CD4-positive, alpha-beta T cell treated with Interleukin-15 for 1 hour (primary cell): Measurements from ENCODE around the gene EPB41L4A.
"Not testable (repeated sequence)": the region's sequence is repeated elsewhere in the genome, so short reads cannot be mapped to it uniquely, and the experiment has no call there.

Experiments
- DNase-seq: peaks from one replicate; pipeline ENCODE4 v3.0.0-alpha.2; 2020

Gene EPB41L4A

DNA sequence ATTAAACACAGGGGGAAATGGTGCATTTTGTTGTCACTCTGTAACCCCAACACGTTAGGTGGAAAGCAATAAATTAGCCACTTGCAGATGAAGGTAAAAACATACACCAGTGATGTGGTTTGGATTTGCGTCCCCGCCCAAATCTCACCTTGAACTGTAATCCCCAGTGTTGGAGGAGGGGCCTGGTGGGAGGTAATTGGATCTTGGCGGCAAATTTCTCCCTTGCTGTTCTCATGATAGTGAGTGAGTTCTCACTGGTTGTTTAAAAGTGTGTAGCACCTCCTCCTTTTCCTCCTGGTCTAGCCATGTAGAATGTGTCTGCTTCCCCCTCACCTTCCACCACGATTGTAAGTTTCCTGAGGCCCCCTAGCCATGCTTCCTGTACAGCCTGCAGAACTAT, 17.2 kb downstream of the EPB41L4A start:
- no peak for DNase-seq

DNA sequence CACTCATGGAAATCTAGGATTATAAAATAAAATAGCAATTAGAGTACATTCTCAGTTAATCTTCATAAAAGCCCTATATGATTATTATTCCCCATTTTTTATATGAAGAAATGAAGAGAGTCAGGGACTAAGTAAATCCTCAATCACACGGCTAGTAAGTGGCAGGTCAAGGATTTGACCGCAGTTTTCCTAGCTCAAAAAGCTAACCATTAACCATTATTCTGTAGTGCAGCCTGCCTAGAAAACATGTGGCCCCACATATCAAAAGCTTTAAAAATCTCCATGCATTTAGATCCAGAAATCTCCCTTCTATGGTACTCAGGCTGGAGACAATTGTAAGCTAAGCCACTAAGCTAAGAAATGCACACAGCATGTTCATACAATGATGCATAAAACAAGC, 21.4 kb downstream of the EPB41L4A start:
- DNase-seq: no peak

DNA sequence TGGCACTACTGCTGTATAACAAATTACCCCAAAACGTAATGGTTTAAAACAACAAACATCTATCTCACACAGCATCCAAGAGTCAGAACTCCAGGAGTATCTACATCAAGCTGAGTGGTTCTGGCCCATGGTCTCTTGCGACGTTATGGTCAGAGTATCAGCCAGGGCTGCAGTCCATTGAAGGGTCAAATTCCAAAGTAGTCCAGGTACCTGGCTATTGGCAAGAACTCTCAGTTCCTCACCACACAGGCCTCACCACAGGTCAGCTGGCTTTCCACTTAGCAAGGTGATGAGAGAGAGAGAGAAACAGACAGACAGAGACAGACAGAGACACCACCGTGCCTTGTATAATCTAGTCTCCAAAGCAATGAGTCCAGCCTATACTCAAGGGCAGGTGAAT, 22.6 kb downstream of the EPB41L4A start:
- DNase-seq: no peak

DNA sequence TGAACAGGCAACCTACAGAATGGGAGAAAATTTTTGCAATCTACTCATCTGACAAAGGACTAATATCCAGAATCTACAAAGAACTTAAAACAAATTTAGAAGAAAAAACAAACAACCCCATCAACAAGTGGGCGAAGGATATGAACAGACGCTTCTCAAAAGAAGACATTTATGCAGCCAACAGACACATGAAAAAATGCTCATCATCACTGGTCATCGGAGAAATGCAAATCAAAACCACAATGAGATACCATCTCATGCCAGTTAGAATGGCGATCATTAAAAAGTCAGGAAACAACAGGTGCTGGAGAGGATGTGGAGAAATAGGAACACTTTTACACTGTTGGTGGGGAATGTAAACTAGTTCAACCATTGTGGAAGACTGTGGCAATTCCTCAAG, 23.8 kb downstream of the EPB41L4A start:
- not testable (repeated sequence) for DNase-seq

DNA sequence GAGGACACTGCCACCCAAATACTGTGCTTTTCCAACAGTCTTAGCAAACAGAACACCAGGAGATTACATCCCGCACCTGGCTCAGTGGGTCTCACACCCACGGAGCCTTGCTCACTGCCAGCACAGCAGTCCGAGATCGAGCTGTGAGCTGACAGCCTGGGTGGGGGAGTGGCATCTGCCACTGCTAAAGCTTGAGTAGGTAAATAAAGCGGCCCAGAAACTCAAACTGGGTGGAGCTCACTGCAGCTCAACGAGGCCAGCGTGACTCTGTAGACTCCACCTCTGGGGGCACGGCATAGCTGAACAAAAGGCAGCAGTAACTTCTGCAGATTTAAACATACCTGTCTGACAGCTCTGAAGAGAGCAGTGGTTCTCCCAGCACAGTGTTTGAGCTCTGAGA, 28.8 kb downstream of the EPB41L4A start:
- DNase-seq: no peak

DNA sequence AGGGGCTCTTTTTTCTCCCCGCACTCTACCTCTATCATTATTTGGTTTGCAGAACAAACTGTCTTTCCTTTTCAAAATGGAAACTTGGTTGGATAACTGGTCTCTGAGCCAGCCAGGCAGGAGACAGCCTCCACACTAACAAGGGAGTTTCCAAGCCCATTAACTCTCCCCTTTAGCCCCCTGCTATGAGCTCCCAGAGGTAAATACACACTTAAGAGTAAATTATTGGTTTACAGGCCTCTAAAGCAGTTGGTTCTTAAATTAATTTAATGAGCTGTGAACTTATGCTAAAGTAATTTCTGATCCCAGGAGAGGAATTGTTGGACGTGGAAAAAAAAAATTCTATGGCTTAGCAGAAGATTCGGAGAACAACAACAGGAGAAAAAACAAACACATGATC, 30.3 kb downstream of the EPB41L4A start:
- no peak for DNase-seq

DNA sequence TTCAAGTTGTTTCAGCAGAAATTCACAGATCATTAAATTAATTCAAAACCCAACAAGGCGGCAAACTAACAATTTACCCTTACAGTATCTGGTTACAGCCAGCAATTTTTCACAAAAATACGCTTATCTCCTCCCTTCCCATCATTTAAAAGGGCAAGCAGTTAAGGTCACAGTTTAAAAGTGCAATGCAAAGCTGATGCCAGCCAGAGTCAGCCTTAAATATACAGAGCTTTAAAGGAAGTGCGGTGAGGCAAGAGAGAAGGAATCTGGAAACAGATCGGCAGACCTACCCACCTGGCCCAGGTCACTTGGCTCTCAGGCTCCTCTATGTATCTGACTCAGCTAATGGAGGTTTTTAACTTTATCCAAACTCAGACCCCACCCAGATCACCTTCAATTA, 31.0 kb downstream of the EPB41L4A start:
- DNase-seq: no peak

DNA sequence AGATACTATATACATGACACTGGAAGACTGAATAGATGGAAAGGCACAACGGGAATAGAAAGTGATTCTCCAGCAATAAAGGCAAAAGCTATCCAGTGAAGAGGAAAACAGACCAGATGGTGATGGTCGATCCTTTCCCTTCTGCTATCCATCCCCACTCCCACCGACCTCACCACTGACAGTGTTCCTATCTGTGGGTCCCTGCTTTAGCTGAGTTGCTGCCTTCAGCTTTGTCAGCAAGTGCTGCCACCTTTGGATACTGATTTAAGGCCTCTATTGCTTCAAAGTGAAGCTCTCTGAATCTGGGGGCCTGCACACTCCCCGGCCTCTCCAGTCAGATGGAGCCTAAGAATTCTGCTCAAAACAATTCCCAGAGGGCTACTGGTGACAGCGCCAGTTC, 32.3 kb downstream of the EPB41L4A start:
- DNase-seq: no peak

DNA sequence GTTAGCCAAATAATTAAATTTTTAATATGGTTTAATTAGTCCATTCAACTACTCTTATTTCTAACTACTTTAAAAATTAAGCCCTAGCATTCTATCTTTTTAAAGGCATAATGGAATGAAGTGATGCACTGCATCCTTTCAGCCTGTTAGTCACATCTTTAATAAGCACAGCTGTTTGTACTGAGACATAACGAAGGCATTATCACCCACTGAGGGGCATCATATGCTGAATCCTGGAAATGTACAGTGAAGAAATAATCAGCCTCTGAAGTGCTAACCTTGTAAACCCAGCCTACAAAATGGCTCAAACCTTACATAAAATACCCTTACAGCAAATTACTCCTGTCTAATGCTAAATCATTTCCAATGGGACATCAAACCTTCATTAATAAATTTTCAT, 33.1 kb downstream of the EPB41L4A start:
- no peak for DNase-seq

DNA sequence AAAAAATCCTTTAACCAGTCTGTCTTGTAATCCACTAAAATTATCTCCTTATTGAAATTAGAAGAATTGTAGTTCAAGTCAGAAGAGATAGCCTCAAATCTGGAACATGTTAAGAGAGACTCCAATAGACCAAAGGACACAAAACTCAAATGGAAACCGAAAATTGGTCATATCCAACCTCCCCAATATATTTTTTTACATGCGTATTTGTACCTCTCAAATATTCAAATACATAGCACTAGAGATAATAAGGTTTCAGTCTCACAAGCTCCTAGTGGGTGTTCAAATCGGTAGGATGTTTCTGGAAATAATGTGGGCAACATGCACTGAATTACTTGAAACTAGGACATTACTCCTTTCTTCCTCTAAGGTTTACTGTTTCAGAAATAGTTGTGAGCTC, 33.5 kb downstream of the EPB41L4A start:
- DNase-seq: no peak

DNA sequence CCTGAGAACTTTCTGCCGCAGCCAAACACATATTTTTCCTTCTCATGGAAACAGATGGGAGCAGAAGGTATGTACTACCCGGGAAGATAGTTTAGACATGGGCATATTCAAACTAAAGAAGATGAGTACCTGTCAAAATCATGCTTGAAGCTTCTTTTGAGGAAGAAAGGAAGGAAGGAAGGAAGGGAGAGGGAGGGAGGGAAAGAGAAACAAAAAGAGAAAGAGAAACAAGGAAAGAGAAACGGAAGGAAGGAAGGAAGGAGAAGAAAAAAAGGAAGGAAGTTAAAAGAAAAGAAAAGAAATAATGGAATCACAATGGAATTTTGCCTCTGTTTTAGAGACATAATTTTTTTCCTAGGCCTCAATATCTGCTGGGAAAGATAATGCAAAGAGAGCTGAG, 34.6 kb downstream of the EPB41L4A start:
- DNase-seq: no peak

DNA sequence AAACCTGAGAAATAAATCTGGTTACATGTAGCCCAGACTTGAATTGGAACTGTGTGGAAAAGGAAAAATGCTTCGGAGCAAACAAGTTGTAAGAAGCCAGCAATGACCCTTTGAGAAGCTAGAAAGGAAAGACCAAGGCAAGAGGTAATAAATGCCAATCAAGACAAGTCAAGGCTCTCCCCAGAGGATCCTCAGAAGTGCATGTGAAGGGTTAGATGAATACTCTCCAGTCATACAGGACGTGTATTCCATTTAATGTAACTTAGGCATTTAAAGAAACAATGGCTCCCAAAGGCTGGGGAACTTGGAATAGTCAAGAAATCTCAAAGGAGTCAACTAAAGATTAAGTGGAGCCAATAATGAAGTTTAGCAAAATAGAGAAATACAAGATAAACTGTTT, 36.2 kb downstream of the EPB41L4A start:
- DNase-seq: no peak

DNA sequence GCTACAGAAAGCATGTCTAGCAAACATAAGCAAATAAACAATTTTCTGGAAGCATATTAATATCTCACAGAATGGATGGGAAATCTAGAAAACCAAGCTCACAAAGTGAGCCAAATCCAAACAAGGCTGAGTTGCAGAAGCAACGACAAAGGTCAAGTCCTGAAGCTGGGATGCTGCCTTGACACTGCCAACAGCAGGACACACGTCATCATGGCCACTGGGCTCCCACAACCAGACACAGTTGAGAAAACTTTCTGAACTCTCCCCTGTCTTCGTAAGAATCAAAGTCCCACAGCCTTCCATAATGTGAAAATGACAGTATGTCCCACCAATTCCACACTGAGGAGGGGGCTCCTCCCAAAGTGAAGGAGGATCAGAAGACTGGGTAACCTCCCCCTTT, 37.6 kb downstream of the EPB41L4A start:
- no peak for DNase-seq

DNA sequence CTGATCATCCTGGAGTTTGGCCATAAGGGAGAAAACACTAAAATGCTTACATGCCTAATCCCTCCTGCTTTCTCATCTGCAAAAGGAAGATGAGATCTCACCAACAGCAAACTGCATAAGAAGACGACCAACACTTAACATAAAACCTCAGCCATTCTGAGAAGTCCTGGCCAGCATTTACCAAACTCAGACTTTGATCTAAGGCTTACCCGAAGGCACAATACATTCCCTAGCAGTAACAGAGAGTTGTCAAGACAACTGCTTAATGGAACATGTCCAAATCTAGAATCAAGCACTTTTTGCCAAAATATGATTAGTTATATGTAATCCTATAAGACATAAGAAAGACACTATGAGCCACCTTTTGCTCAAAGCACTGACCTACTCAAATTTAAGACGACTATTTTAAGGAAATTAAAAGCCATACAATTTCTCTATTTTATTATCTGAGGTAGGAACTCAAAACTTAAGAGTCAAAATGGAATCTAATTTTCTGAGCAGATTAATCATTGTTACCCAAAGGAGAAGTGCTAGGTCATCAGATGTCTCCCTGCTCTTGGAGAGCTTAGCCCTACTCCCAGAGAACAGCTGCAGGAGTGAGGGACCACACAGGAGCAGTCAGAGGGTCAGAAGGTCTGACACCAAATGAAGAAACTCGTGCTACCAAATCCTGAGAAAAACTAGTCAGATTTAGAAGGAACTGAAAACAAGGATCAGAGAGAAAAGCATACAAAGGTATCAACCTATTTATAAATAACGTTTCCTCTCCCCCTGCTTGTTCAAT, 39.3 kb downstream of the EPB41L4A start:
- no peak for DNase-seq

DNA sequence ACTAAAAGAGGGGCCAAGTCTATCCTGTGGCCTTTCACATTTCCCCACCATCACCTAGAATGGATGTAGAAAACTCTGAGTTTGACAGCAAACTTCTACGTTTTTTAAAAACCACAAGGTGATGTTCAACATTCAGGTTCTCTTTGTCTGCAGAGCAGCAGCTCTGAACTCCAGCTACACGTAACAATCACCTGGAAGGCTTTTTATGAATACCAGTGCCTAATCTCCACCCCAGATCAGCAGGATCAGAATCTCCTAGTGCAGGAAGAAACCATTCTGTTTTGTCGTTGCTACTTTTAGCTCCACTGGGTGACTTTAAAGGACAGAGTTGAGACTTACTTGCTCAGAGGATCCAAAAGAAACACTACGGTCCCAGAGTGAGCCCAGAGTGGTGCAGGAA, 44.3 kb downstream of the EPB41L4A start:
- DNase-seq: no peak

DNA sequence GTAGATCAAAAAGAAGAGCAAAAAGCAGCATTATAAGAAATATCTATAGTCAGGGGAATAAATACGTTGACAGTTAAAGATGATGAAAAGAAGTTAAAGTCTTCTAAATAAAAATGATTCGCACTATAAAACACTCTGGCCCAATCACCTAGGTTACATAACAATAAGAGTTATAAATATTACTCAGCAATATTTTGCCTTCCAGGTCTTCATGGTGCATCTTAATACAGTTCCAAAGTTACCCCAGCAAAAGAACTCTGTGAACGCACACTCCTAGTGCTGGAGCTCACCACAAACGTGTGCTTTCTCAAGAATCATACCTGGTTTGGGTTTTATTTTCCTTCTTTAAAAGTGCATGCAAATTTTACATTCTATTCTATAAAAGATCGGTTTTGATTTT, 44.7 kb downstream of the EPB41L4A start:
- DNase-seq: no peak

DNA sequence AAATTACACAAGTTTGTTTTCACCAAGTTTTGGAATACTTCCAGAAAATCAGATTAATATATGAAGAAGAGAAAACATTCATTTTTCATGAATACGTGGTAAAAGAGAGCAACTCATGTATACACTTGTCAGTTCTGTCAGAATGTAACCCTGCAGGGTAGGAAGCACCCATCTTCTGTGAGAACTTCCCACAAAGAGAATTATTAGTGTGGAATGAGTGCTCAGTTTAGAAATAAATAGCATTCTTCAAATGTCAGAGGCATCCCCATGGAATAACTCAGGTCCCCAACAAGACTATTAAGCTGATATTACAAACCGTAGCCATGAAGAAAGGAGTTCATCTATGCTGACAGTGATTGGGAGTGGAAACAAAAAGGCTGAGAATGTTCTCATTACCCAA, 45.2 kb downstream of the EPB41L4A start:
- DNase-seq: no peak

DNA sequence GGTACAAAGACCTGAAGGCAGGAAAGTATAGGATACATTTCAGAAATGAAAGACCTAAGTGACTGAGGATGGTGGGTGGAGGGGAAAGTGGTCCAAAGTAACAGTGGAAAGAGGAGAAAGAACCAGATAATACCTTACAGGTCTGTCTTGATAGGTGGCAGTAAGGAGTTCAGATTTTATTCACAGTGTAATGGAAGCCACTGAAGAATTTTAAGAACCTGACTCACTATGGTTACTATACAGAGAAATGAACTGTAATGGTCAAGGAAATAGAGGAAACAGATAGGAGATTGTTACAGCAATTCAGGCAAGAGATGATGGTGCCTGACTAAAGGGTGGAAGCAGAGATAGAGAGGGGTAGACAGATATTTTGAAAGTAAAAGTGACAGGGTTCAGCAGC, 46.5 kb downstream of the EPB41L4A start:
- DNase-seq: no peak

DNA sequence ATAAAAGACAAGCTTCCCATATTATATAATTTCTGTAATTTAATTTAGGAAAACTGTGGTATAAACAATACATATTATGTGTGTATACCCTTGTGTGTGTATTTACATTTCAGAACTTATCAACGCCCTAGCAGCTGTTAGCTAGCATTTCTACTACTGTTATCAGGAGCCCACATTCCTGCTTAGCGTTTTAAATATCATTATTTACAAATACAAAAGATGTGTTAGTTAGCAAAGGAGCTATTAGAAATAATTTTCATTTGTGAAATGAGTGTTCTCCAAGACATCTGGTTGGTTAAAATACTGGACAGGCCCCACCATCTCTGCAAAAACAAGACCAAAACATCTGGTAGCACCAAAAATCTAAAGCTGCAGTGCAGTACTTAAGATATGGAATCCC, 48.0 kb downstream of the EPB41L4A start:
- no peak for DNase-seq

DNA sequence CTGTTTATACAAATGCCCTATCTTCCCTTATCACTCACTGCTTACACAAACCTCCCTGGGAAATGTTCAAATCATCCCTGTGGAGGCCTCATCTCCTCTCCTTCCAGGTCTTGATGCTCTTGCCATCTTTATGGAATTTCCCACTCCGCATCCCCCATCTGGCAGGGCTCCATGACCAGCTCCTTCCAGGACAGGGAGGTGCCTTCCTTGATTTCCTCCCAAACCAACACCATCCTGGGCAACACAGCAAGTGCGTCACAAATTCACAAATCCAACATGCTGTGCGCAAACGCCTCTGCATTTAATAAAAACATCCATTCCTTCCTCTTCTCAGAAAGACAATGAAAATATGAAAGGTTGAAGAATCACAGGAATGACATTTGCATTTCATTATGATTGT, 51.7 kb downstream of the EPB41L4A start:
- no peak for DNase-seq

DNA sequence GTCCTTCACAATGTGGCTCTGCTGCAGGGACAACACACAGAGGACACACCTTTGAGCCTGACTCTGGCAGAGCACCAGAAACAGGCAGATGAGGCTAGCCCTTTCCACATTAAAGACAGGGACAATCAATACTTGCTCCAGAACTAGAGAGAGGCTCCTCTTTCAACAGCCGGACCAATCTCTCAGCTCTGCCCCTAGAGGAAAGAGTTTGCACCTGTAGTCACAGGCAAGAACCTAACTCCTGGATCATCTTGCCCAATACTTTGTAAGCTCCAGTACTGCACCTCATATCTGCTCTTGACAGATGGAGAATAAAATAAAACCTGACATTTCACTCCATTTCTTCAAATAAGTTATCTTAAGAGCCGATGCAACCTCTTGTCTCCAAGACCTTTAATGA, 52.1 kb downstream of the EPB41L4A start:
- no peak for DNase-seq

DNA sequence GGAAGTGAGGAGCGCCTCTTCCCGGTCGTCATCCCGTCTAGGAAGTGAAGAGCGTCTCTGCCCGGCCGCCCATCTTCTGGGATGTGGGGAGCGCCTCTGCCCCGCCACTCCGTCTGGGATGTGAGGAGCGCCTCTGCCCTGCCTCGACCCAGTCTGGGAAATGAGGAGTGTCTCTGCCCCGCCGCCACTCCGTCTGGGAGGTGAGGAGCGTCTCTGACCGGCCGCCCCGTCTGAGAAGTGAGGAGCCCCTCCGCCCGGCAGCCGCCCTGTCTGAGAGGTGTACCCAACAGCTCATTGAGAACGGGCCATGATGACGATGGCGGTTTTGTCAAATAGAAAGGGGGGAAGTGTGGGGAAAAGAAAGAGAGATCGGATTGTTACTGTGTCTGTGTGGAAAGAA, 58.3 kb downstream of the EPB41L4A start:
- not testable (repeated sequence) for DNase-seq

DNA sequence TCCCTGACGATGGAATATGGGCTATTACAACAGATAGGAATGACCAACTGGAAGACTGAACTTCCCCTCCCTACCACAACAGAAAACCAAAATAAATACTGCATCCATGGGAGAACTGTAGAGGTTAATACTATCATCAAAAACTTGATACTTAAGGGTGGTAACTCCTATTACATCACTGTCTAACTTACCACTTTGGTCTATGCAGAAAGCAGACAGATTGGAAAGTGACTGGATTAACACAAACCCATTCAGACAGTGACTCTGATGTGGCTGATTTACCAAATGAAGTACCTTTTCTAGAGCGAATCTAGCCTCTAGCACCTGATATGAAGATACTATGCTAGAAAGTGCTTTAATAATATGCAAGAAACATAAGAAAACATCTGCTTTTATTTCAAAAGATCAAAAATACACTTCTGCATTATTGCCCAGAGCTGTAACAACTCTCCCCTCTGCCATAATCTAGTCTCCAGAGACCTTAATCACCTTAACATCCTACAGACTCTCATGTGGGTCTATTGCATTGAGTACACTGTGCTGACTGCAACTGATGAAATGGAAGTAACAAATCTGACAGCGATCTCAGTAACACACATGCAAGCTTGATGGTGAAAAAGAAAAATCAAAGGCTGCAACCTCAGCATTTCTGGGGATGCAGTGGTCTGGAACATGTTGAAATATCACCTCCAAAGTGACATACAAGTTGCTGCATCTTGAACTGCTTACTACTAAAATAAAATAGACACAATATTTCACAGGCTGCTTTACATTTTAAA, 62.7 kb downstream of the EPB41L4A start:
- DNase-seq: no peak

DNA sequence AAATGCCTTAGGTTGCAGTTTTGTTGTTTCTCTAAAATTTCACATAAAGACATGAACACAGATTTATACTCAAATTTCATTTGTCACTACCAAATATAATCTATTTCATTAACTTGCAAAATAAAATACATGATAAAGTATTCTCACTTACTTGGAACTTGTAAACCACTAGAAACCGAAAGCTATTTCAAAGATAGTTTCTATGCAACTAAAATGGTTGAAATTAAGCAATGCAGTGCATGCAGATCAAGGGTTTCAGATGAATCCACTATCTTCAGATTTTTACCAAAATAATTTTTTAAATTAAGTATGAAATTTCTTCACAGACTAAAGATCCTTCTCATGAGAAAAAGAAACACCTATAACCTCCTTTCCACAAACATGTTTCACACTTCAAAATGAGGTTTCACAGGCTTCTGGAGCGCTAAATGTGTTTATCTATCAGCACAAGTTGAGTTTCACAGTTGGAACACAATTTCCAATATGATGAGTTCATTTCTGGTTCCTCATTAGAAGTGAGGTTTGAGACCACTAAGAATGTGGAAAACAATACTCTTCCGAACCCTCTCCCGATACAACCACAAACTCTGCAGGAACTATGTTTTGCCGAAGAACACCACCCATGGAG, 63.9 kb downstream of the EPB41L4A start:
- DNase-seq: no peak
